ENCODE data around the gene WDR46. TPM values are rescaled to one million over a fixed set of nuclear protein-coding genes. Genes with fewer than 3 reads are reported as not detected.

WDR46 gene
- total RNA-seq, 4 donors from 2014 or later = 30.5 to 42.6 (median 35.7) TPM

DNA sequence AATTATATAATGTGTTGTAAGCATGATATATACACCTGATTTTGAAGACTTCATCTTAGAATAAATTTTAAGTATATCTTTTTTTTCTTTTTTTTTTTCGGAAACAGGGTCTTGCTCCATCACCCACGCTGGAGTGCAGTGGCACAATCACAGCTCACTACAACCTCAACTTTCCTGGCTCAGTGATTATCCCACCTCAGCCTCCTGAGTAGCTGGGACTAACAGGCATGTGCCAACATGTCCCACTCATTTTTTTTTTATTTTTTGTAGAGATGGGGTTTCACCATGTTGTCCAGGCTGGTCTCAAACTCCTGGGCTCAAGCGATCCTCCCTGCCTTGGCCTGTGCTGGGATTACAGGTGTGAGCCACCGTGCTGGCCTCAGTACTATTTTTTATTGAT lies 34.4 kb downstream of the WDR46 start:
- TF ChIP-seq EP300 (IDR thresholded peaks at IDR 0.05) = no peak
- no peak for TF ChIP-seq POLR2A (IDR thresholded peaks at IDR 0.05; ENCODE audit: low read depth)
- TF ChIP-seq POLR2AphosphoS5 (IDR thresholded peaks at IDR 0.05) = no peak
- TF ChIP-seq, protein P1, sequence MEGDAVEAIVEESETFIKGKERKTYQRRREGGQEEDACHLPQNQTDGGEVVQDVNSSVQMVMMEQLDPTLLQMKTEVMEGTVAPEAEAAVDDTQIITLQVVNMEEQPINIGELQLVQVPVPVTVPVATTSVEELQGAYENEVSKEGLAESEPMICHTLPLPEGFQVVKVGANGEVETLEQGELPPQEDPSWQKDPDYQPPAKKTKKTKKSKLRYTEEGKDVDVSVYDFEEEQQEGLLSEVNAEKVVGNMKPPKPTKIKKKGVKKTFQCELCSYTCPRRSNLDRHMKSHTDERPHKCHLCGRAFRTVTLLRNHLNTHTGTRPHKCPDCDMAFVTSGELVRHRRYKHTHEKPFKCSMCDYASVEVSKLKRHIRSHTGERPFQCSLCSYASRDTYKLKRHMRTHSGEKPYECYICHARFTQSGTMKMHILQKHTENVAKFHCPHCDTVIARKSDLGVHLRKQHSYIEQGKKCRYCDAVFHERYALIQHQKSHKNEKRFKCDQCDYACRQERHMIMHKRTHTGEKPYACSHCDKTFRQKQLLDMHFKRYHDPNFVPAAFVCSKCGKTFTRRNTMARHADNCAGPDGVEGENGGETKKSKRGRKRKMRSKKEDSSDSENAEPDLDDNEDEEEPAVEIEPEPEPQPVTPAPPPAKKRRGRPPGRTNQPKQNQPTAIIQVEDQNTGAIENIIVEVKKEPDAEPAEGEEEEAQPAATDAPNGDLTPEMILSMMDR (IDR thresholded peaks at IDR 0.05) = no peak
- H3K36me3 ChIP-seq = peaks cover 9 to 51% (median 28%) of the 10 kb centered on the region in 4 donors
- 90% methylated on average over 4 of the region's 4 CpGs for WGBS
- no peaks in the 10 kb centered on the region for H3K9me3 ChIP-seq
- H3K27ac ChIP-seq (replicated peaks in 1 of 4) = no peak overlapping the region
- intact Hi-C loops (cut with DNase I) = no loop called here
- no peaks in the 10 kb centered on the region for H3K27me3 ChIP-seq
- peaks cover 12 to 20% (median 15%) of the 10 kb centered on the region in 4 donors for H3K4me1 ChIP-seq
- no peak for DNase-seq (ENCODE audit: extremely low spot score)
- H3K4me3 ChIP-seq = no peak overlapping the region

DNA sequence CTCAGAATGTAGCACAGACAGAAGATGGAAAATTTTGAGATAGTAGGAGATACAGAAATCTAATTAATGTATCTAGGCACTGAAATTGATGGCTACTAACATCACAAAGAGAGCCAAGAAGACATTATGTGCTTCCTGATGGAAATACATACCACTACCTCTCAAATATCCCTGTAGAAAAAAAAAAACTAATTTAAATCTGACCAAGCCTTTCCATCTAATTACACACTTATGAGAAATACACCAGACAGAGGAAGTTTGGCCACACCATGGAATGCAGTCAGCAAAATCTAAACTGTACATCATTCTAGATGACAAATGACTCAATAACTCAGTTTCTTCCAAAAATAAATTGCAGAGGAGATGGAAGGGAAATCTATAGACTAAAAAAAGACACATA lies 36.3 kb downstream of the WDR46 start:
- no peak for DNase-seq (ENCODE audit: extremely low spot score)
- no peak for TF ChIP-seq EP300 (IDR thresholded peaks at IDR 0.05)
- TF ChIP-seq, protein P1 (IDR thresholded peaks at IDR 0.05) = no peak
- TF ChIP-seq POLR2AphosphoS5 (IDR thresholded peaks at IDR 0.05) = no peak
- TF ChIP-seq POLR2A (IDR thresholded peaks at IDR 0.05; ENCODE audit: low read depth) = no peak
- intact Hi-C loops (cut with DNase I) = no loop called here
- Histone ChIP-seq H3K27me3 (no peaks in the 10 kb centered on the region), H3K9me3 (no peaks in the 10 kb centered on the region), H3K36me3 (peaks cover 0 to 34% (median 21%) of the 10 kb centered on the region in 4 donors), H3K27ac (replicated peaks in 1 of 4) (no peak overlapping the region), H3K4me1 (peaks cover 23 to 34% (median 29%) of the 10 kb centered on the region in 4 donors), H3K4me3 (no peak overlapping the region)

DNA sequence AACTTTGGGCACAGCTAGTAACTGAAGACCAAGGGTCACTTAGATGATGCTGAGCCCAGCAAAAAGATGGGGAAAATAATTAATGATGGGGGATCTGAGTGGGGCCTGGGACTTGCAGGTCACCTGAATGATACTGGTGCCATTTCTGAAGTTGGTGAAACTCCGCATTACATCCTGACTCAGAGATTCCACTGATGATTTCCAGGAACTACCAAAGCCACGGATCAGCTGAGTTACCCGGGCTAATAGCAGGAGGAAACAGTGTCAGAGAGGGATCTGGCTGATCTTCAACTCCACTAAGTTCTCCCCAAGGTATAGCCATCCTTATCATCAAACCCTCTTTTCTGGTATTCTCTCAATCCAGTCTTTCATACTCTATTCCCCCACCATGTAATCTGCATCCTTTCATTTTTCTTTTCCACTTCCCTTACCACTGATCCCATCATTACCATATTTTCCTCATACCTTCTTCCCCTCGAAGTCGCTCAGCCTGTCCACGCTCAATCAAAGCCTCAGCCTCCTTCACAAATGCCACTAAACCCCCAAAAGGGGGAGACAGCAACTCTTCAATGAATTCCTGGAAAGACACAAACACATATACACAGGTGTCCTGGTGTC lies 37.5 kb downstream of the WDR46 start:
- WGBS = 76% methylated on average over 6 of the region's 6 CpGs
- TF ChIP-seq EP300 (IDR thresholded peaks at IDR 0.05) = no peak
- TF ChIP-seq POLR2AphosphoS5 (IDR thresholded peaks at IDR 0.05) = no peak
- no peak for TF ChIP-seq POLR2A (IDR thresholded peaks at IDR 0.05; ENCODE audit: low read depth)
- TF ChIP-seq, protein P1 (IDR thresholded peaks at IDR 0.05) = no peak
- Histone ChIP-seq H3K4me3 (no peak overlapping the region), H3K27me3 (no peaks in the 10 kb centered on the region), H3K9me3 (no peaks in the 10 kb centered on the region), H3K4me1 (peaks cover 24 to 36% (median 31%) of the 10 kb centered on the region in 4 donors), H3K27ac (replicated peaks in 1 of 4) (no peak overlapping the region), H3K36me3 (peaks cover 0 to 25% (median 19%) of the 10 kb centered on the region in 4 donors)
- no peak for DNase-seq (ENCODE audit: extremely low spot score)
- intact Hi-C loops (cut with DNase I) = no loop called here

DNA sequence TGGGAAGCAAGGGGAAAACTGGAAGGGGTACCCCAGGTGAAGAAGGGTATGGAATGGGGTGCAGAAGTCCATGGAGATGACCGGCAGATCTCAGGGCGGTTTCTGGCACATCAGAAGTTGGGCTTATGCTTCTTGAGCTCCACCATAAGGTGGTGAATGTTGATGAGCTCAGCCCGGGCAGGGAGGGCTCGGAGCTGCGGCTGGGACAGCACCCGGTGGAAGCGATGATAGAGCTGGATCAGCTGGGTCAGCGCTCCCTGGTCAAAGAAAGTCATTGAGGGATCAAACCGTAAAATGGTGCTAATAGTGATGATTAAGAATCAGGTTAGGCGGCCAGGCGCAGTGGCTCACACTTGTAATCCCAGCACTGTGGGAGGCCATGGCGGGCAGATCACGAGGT lies 38.3 kb downstream of the WDR46 start:
- Histone ChIP-seq H3K9me3 (no peaks in the 10 kb centered on the region), H3K36me3 (peaks cover 0 to 25% (median 19%) of the 10 kb centered on the region in 4 donors), H3K27ac (replicated peaks in 1 of 4) (peak overlapping the region in 2 of 4 donors; percentile 95 to 98), H3K4me3 (no peak overlapping the region), H3K27me3 (peaks cover 0 to 1% (median 0%) of the 10 kb centered on the region in 4 donors), H3K4me1 (peaks cover 24 to 36% (median 31%) of the 10 kb centered on the region in 4 donors)
- no peak for DNase-seq (ENCODE audit: extremely low spot score)
- TF ChIP-seq EP300 (IDR thresholded peaks at IDR 0.05) = no peak
- TF ChIP-seq POLR2A (IDR thresholded peaks at IDR 0.05; ENCODE audit: low read depth) = no peak
- TF ChIP-seq, protein P1 (IDR thresholded peaks at IDR 0.05) = no peak
- no peak for TF ChIP-seq POLR2AphosphoS5 (IDR thresholded peaks at IDR 0.05)
- intact Hi-C loops (cut with DNase I) = no loop called here
- 94% methylated on average over 13 of the region's 13 CpGs for WGBS
